OCI-LY1 (cell line): ENCODE measurements around the gene CNN2.

Experiments
- EZH2 ChIP-seq: fragments of 200-600 bp; sonication (generic), shearing (Covaris generic); IDR thresholded peaks from 2 replicates; pipeline ENCODE4 v1.8.0; 2017; ENCODE audit warnings: borderline replicate concordance, mixed run types, mild to moderate bottlenecking, antibody characterized with exemption, low read length, moderate library complexity, mixed read lengths
- TF ChIP-seq, protein P1 (sequence below): fragments of 200-600 bp; sonication (generic), shearing (Covaris generic); IDR thresholded peaks from 2 replicates; pipeline ENCODE4 v1.5.1; 2017; ENCODE audit warnings: mild to moderate bottlenecking, antibody characterized with exemption, low read length, moderate library complexity, mixed read lengths

DNA sequence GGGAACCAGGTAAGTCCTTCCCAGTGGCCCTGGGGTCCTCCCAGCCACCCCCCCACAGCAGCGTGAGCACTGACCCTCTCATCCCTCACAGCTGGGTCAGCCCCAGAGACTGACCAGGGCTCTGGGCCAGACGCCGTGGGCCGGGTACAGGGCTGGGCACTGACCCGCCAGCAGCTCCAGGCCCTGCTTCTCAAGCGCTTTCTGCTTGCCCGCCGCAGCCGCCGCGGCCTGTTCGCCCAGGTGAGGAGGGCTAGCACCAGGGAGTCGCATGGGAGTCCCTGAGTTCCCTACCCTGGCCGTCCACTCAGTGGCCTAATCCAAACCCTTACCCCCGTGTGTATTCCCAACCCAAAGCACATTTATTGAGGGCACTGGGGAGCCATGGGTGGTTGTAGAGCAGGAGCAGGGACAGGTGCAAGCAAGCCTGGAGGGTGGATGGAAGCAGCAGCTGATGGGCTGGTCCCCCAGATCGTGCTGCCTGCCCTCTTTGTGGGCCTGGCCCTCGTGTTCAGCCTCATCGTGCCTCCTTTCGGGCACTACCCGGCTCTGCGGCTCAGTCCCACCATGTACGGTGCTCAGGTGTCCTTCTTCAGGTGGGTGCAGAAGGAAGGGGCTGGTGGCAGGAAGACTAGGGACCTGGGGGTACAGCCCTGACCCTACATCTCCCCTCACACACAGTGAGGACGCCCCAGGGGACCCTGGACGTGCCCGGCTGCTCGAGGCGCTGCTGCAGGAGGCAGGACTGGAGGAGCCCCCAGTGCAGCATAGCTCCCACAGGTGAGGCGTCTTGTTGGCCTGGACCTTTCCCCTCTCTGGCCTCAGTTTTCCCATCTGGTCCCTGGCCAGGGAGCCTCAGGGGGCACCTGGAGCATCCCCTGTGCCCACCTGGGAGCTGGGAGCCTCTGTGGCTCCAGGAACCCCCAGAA is 28.0 kb downstream of the CNN2 start:
- no peak for TF ChIP-seq EZH2
- TF ChIP-seq, protein P1, sequence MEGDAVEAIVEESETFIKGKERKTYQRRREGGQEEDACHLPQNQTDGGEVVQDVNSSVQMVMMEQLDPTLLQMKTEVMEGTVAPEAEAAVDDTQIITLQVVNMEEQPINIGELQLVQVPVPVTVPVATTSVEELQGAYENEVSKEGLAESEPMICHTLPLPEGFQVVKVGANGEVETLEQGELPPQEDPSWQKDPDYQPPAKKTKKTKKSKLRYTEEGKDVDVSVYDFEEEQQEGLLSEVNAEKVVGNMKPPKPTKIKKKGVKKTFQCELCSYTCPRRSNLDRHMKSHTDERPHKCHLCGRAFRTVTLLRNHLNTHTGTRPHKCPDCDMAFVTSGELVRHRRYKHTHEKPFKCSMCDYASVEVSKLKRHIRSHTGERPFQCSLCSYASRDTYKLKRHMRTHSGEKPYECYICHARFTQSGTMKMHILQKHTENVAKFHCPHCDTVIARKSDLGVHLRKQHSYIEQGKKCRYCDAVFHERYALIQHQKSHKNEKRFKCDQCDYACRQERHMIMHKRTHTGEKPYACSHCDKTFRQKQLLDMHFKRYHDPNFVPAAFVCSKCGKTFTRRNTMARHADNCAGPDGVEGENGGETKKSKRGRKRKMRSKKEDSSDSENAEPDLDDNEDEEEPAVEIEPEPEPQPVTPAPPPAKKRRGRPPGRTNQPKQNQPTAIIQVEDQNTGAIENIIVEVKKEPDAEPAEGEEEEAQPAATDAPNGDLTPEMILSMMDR, result no peak
